GM23338 (cell line): ENCODE results near the gene ANAPC13.

ENCODE experiments used
- CREB1 ChIP-seq: fragments of 250-450 bp; sonication (Bioruptor Pico); IDR thresholded peaks from 2 replicates; pipeline ENCODE4 v1.5.0; 2020; ENCODE audit warnings: low read depth, mild to moderate bottlenecking, moderate library complexity
- CTCF ChIP-seq, 2 experiments: fragments of 200-600 bp in 1 of 2; sonication (generic) in 1 of 2; conservative IDR thresholded peaks; 2 replicates each; pipeline versions ENCODE4 v1.5.1 to v1.6.1; 2016 to 2017; ENCODE audit warnings: antibody characterized with exemption in 2 of 2, low read depth in 2 of 2, mild to moderate bottlenecking in 2 of 2, moderate library complexity in 1 of 2
- EZH2 ChIP-seq: fragments of 200-600 bp; sonication (generic); IDR thresholded peaks from one replicate; pipeline ENCODE4 v1.8.0; 2017; ENCODE audit warnings: antibody characterized with exemption, mild to moderate bottlenecking, low read depth; ENCODE audit not compliant: unreplicated experiment
- EZH2phosphoT487 ChIP-seq: fragments of 200-600 bp; sonication (generic); IDR thresholded peaks from one replicate; pipeline ENCODE4 v1.8.1; 2018; ENCODE audit warnings: antibody characterized with exemption; ENCODE audit not compliant: unreplicated experiment
- NANOG ChIP-seq: IDR thresholded peaks from 2 replicates; pipeline ENCODE4 v1.6.1; 2016; ENCODE audit warnings: antibody characterized with exemption, borderline replicate concordance
- POLR2AphosphoS5 ChIP-seq: IDR thresholded peaks from 2 replicates; pipeline ENCODE4 v1.6.1; 2016; ENCODE audit warnings: antibody characterized with exemption, low read depth
- REST ChIP-seq: IDR thresholded peaks from one replicate; pipeline ENCODE4 v1.6.1; 2018; ENCODE audit warnings: antibody characterized with exemption; ENCODE audit not compliant: unreplicated experiment

DNA sequence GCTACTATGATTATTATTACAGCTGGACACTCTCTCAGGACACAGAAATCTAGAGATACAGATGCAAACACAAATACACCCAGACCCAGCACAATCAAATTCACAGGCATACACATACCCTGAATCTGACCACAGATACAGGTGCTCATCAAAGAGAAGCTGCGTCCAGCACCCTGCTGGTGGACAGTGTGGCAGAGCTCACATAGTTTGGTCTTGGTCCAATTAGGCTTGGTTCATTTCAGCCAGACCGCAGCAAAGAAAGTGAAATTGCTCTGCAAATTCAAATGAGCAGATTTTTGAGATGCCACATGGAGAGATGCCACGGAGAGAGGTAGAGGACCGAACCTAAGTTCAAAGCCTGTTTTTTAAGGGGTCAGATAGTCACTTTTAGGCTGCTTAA lies 55.6 kb downstream of the ANAPC13 start:
- TF ChIP-seq REST (no peak), EZH2 (no peak), CTCF (conservative IDR thresholded peaks at IDR 0.05; ENCODE audit: low read depth in 2 of 2) (no peak), EZH2phosphoT487 (no peak), CREB1 (no peak), NANOG (no peak), POLR2AphosphoS5 (no peak)
